IPS-NIHi7 (cell line): ENCODE results near the gene TYMS.
A peak's percentile ranks its signal among the peaks of the same experiment; 100 is the strongest.

Experiments
- DNase-seq: peaks from one replicate; pipeline ENCODE4 v3.0.0; 2012; ENCODE audit warnings: mixed read lengths; ENCODE audit errors: extremely low spot score

Gene TYMS

DNA sequence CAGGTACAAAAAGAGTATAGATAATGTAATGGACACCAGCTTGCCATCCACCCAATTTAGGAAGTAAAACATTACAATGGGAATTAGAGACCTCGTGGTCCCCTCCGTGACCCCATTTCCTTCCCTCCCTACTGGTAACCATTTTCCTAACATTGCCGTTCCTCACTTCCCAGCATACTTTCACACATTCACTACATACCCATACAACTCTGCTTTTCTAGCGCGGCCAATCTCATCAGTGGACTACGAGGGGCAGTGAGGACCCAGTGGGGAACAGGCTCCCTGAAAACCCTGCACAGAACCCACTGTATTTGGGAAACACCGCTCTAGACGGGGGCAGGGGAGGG, 53.8 kb downstream of the TYMS start:
- DNase-seq: no peak

GRCh38 chr18:711657-712400, 54.4 kb downstream of the TYMS start:
- peak; percentile 26 for DNase-seq

DNA sequence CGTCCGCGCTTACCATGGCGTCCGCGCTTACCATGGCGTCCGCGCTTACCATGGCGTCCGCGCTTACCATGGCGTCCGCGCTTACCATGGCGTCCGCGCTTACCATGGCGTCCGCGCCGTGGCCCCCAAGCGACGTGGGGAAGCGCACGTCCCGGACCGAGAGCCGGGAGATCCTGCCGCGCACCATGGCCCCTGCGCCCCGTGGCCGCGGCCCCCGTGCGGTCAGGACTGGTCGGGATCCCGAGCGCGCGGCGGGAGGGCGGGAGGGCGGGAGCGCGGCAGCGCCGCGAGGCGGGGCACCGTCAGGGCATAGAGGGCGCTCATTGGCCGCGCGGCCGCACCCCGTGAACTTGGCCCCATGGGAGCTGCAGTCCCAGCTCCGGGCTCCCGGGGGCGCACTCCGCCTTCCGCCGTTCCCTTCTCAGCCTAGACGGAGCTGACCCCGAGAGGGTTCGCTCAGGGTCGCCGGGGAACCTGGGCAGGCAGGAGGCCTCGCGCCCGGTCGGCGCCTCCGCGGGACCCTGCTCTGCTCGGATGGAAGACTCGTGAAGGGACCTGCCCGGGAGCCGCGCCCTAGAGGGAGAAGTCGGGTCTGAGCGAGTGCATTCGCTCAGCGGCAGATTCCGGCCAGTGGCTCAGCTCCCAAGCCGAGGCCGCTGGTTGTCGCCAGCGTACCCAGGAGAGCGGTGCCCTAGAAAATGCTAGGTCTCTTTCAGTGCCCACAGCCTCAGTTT, 55.1 kb downstream of the TYMS start, which contains the start of gene ENOSF1:
Gene ENOSF1, minus strand, starts transcription at position 230 of the 734 bp plus-strand sequence. Its CDS starts 43 bp downstream, at position 187.
- peak; percentile 97 for DNase-seq

- no peak for DNase-seq
These were observed 55.7 kb downstream of the TYMS start for GRCh38 chr18:713135-713490.

- no peak for DNase-seq
These were observed 58.2 kb downstream of the TYMS start for GRCh38 chr18:715626-716025.

DNA sequence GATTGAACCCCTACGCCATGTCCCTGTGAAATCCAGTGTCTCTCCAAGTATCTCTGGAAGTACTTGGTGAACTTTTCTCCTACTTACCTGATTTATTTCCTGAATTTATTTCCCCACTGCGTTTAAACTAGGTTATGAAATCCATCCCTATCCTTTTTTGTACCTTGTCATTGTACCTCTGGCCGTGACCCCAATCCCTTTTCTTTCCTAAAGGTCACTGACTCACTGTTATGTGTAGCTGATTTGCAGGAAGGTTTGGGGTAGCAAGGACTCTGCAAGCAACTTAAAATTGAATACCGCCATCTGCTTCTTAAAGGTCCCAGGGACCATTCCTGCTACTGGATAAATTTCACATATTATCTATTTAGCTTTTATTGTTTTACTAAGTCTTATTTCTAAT, 59.5 kb downstream of the TYMS start:
- no peak for DNase-seq
